HG03039 (cell line): ENCODE results near the gene EIF2S1.
"Not testable (repeated sequence)": the region's sequence is repeated elsewhere in the genome, so short reads cannot be mapped to it uniquely, and the experiment has no call there.

Experiments used
- ATAC-seq: cut with Tn5 transposase; IDR thresholded peaks from one replicate; pipeline ENCODE4 v1.9.1; 2021; ENCODE audit warnings: mild to moderate bottlenecking, moderate library complexity; ENCODE audit not compliant: unreplicated experiment

Gene EIF2S1

DNA sequence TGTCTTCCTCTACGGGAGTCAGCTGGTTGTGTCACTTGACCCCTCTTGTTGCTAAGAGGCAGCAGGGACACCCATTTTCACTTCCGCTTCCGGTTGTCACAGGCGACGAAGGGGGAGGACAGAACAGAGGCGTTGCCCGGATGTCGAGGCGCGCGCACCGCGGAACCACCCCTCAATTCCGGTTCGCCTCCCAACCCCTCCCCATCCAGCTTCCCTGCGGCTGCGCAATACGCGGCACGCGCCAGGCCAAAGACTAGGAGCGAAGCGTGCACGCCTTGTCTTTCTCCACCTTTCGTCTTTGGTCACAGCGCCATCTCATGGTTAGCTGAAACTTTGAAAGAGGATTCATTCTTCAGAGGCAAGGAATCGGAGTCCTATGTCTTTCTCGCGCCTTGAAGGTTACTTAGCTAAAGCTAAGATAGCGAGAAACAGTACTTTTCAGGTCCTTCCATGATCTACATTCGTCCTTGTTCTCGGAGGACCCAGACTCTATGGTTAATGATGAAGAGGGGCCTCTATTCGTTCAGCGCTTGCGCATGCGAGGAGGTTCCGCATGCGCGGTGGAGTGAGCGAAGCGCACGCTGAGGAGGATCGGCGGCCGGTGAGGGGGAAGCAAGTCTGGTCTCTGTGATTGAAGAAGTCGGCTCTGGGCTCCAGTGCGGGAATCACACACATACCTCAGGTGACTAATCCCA, at the start of gene EIF2S1, which contains the start of gene ATP6V1D:
EIF2S1 (plus strand) TSS at position 554 of the 695 bp plus-strand sequence. CDS start 4,440 bp downstream, outside the sequence.
ATP6V1D (minus strand) TSS at position 30 of the 695 bp plus-strand sequence. CDS start 106 bp downstream, outside the sequence.
- ATAC-seq = peak; percentile 87

DNA sequence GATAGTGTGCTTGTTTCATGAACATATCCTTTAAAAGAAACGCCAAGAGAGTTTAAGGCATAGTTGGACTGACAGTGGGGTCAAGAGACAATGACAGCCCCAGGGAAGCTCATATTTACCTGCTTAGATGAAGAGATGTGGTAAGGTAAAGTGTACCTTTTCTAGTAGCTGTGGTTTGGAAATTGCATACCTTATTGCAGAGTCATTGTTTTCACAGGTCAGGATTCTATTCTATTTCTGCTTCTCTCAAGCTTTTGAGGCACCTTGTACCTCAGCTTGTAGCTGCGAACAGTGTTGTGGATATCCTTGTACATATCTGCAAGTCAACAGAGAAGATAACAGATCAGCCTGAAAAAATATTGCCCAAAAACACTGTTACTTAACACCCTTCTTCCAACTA, 48.3 kb upstream of the EIF2S1 start:
- no peak for ATAC-seq

DNA sequence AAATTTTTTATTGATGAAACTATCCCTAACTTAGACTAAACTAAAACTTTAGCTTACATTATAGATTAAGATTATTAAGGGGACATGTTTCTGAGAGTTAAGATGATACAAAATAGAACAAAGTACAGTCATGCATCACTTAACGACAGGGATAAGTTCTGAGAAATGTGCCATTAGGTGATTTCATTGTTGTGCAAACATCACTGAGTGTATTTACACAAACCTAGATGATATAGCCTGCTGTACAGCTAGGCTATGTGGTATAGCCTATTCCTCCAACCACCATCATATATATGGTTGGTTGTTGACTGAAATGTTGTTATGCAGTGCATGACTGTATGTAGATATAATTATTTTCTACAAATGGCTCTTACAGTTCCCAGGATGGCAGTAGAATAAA, 47.0 kb upstream of the EIF2S1 start:
- ATAC-seq = no peak

DNA sequence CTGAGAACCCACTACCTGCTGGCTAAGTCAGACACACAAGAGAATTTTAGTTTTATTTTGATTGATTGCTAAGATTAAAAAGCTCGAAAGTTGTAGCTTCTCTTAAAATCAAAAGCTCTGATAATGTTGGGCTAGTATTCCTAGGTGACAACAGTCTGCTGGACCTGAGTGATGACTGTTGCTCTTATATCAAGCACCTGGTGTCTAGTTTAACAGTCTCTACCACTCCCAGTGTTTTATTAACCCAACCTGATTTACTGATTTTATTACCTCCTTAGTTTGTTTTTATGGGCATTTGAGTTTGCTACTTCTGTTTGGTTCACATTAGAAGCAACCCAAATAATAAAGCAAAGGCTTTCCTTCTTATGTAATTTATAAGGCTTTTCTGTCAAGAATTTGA, 42.3 kb upstream of the EIF2S1 start:
- no peak for ATAC-seq

DNA sequence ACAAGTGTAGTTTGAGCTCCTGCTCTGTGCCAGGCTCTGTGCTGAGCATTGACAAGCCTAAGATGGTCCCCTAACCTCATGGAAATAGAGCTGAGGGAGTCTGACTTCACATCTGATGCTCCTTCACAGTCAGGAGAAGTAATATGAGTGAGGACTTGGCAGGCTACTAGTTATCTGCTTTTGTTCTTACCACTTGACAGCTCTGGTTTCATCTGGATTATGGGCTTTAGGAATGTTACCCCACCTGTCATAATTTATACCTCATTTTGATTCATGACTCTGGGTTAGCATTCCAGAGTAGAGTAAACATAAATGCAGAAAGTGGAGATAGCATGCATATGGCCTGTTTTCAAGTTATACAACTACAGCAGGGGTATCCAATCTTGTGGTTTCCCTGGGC, 41.0 kb upstream of the EIF2S1 start:
- ATAC-seq = no peak

DNA sequence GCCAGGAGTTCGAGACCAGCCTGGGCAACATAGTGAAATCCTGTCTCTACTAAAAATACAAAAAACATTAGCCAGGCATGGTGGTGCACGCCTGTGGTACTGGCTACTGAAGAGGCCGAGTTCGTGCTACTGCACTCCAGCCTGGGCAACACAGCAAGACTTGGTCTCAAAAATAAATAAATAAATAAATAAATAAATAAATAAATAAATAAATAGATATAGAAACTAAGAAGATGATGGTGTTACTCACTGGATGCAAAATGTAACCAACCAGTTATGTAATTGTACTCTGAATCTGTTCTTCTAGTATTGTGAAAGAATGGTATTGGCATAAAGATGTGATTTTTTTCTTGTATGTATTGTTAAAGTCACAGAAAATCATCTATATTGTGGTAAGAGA, 30.5 kb upstream of the EIF2S1 start:
- ATAC-seq = not testable (repeated sequence)

DNA sequence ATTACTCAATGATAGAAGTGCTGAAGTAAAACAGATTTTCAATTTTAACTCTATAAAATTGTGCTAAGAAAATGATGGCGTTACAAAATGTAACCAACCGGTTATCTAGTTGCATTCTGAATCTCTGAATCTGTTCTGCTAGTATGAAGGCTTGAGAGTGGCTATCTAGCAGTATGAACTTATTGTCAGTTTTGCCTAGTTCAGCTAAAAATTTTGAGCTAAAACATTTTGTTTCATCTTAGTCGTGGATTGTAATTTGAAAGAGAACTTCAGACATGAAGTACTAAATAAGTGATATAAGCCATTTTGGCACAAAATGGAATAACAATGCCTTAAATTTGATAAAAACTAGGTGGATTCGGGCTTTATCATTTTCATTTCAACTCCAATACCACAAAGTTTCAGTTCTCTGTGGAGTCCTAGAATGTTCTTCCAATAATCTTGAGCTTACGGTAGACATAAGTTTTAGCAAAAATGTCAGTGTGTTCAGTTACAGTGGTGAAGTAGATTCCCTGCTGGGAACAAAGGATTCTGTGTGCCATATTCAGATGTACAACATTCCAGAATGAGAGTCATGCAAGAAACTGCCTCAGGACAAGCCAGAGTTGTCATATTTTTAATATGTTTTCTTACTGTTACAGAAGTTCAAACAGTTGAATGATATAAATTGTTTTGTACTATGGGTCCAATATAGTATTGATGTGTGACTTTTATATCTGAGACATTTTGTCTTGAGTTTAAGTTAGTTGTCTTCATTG, 28.6 kb upstream of the EIF2S1 start:
- ATAC-seq = no peak

DNA sequence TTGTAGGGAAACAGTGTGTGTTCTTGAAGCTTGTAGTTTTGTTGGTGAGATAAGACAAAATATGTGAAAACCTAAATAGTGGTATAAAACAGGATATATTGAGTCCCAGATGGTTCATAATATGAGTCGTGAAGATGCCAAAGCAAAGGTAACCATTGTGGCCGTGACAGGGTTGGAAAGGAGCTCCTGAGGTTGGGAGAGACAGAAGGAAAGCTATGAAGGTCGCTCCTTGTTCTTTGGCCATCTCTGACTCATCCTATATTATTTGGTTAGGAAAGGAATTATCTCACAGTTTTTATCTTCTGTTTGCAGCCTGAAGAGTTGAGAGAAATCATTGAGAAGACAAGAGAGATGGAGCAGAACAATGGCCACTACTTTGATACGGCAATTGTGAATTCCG, 27.7 kb upstream of the EIF2S1 start:
- no peak for ATAC-seq

DNA sequence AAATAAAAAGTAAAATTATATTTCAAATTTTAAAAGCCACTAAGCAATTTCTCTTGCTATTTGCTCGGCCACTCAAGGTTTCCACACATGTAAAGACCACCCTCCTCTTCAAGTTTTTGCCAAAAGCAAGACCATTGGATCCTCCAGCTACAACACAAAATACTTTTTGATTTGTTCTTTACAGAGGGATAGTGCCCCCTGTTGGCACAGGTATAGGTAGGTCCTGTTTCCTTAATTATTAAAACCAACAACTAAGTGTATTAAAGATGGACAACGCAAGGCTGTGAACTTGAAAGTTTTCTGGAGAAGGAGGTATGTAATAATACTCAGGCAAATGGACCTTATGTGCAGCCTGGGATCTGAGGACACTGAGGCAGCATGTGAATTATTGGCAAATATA, 24.3 kb upstream of the EIF2S1 start:
- no peak for ATAC-seq

DNA sequence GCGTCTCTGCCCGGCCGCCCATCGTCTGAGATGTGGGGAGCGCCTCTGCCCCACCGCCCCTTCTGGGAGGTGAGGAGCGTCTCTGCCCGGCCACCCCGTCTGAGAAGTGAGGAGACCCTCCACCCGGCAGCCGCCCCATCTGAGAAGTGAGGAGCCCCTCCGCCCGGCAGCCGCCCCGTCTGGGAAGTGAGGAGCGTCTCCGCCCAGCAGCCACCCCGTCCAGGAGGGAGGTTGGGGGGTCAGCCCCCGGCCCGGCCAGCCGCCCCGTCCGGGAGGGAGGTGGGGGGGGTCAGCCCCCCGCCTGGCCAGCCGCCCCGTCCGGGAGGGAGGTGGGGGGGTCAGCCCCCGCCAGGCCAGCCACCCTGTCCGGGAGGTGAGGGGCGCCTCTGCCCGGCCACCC, 18.9 kb upstream of the EIF2S1 start:
- ATAC-seq = not testable (repeated sequence)

DNA sequence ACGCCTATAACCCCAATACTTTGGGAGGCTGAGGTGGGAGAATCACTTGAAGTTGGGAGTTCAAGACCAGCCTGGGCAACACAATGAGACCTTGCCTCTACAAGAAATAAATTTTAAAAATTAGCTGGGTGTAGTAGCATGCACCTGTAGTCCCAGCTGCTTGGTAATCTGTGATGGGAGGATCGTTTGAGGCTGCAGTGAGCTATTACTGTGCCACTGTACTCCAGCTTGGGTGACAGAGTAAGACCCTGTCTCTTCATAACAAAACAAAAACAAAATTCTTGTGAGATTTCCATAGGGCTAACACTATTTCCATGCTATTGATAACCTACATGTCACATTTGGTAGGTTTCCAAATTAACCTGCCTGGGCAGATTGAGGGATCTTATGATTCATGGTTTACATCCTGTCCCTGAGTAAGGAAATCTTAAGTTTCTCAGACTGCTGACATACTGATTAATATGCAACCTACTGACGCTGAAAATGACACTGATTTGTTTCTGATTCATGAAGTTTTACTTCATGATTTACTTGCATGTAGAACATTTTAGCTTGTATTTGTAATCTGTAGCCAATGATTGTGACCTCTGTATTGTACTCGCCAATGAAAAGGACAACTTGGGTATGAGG, 16.4 kb upstream of the EIF2S1 start:
- ATAC-seq = no peak

DNA sequence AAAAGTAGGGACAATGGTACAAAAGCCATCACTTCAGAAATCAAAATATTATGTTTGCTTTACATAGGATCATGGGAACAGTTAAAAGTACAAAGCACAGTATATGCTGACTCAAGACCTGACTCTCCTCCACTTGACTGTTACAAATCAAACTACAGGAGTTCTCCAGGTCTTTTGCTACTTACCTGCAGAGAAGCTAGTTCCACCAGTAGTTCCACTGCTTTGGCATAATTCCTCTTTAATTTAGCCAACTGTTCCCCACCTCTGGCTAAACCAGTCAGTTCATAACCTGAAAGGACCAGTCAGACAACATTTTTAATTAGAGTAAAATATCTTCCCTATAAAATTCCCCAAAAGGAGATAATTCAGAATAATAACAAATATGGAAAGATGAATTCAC, 14.5 kb upstream of the EIF2S1 start:
- ATAC-seq = no peak

DNA sequence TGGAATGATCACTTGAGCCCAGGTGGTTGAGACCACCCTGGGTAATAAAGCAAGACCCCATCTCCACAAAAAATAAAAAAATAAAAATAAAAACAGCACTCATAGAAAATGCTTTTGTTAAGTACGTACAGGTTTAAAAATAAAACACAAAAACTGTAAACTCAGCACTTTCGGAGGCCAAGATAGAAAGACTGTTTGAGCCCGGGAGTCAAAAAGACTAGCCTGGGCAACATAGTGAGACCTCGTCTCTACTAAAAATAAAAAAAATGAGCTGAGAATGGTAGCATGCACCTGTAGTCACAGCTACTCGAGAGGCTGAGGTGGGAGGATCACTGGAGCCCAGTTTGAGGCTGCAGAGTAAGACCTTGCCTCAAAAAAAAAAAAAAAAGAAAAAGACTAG, 8.1 kb upstream of the EIF2S1 start:
- no peak for ATAC-seq

DNA sequence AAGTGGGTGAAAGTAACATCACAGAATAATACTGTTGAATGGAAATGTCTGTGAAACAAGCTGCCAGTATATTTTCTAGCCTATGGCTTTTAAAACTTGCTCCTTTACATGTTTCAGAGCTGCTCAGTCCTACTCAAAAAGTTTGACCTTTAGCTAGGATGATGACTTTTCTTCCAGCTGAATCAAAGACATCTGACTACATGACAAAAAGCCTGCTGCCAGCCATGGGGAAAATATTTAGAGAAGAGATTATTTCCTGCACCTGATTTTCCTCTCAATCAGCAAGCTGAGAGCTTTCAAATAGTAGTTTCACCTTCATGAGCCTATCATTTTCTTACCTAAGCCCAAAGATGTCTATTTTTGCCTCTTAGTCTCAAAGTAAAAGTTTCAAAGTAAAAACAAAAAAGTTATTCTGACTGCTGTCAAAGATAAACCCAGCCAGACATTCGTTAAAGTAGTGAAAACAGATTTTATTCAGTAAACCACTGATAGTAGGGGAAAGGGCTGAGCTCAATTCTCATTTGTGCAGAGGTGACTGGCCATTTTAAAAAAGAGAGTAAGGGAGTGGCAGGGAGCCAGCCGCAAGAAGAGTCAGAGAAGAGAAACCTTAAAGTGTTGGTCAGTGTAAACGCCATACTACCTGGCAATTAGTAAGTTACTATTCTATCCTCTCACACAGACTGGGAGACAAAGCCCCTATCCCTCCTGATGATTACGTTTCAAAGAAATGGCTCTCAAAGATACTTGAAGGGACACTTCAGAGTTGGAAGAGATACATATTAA, 2.8 kb upstream of the EIF2S1 start:
- ATAC-seq = no peak

DNA sequence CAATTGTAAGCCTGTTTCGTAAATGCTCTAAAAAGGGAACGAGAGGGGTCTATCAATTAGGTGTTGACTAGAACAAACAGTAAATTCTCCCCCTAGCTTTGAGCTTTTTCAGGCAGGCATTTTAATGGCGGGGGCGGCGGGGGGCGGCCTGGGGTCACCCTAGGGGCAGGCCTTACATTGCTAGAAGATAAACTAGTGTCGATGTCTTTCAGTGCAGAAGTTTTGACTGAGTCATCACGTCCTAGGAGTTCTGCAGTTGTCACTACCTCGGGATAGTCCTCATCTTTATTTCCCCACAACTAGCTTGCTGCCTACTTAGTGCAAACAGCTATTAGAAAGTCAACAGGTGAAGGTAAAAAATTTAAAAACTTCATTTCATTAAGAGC, 2.2 kb upstream of the EIF2S1 start:
- ATAC-seq = no peak

DNA sequence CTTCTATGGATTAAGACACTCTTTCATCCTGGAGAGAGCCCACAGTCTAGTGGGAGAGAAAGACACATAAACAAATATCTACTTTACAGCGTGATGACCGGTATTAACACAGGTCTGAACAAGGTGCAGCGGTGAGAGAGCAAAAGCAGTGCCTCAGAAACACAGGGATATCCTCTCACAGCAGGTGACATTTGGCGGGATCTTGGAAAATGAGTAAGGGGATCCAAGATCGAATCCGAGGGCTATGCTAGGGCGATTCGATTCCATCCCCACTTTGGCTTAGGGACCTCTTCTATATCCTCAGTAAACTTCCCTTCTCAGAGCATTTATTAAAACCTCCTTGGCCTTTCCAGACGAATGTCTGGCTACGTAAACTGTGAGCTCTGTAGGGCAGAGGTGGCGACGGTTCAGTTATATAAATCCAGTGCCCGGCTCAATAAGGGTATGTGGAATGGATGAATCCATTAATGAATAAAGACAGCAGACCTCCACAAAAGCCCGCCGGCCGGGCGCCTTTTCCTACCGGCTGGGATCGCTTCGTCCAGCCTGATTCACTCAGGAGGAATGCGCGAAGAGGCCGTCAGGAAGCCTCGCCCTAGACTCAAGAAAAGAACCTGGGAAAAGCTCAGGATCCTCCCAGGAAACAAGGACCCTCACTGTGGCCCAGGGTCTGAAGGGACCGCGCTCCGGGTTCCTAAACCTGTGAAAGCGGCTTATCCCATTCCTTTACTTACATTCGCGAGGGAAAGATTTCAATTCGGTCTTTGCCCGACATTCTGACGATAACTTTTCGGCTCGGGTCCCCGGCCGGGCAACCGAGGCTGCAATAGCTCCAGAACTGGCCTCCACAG, 979 bp upstream of the EIF2S1 start:
- ATAC-seq = no peak

DNA sequence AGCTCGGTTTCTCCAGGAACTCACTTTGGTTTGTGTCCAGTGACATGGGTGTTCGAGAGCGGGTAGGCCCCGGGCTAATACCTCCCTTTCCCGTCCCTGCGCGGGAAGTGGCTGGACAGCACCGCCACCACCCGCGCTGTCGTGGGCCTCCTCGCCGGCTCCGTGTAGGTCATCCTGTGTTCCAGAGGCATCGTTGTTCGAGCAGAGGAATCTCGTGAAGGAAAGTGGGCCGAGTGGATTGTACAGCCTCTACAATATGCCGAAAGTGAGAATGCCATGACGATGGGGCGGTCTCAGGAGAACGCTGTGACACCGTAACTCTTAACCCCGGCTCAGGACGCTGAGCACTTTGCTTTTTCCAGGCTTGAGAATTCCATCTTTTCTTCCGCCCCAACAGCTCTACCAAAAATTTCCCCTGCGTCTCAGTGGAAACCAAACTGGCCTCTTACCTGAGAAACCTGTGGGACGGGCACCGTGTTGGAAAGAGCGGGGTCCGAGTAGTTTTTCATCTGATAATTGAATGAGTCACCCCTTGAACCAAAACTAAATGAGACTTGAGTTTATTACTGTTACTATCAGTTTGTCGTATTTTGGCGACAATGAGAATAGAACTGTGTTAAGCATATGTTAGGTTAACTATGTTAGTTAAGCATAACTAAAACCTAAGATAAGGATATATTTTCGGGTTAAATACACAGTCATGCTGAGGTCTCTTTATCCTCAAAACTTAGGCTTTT, 510 bp downstream of the EIF2S1 start:
- peak; percentile 22 for ATAC-seq

DNA sequence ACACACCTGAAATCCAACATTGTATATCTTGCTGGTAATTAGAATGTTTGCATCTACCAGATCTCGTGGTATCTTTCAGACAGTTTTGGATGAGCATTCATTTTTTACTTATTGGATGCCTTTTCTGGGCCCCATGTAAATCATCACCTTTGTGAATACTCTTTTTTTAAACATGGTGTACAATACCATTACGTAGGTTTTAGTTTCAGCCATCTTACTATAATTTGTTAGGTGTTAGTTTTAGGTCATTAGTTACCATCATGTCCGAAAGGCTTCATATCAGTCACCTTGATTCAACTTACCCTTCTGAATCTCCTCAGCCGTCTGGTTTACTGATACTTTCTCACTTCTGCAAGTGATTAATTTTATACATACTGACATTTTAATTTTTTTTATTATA, 5.3 kb downstream of the EIF2S1 start:
- ATAC-seq = no peak

DNA sequence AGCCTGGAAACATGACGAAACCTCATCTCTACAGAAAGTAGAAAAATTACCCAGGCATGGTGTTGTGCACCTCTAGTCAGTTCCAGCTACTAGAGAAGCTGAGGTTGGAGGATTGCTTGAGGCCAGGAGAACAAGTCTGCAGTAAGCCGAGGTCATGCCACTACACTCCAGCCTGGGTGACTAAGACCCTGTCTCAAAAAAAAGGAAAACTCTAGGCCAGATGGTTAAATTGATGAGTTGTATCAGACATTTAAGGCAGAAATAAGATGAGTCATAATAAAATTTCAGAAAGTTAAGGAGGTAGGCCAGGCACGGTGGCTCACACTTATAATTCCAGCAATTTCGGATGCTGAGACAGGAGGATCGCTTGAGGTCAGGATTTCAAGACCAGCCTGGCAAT, 10.7 kb downstream of the EIF2S1 start:
- no peak for ATAC-seq
